LHCN-M2 (cell line): Measurements from ENCODE around the gene GAS1. TPM values are rescaled to one million over a fixed set of nuclear protein-coding genes. Genes with fewer than 3 reads are reported as not detected.

Source experiments
- DNase-seq: peaks from one replicate; pipeline ENCODE4 v3.0.0-alpha.2; 2012; ENCODE audit warnings: low read depth
- total RNA-seq: library from RNA; depleted of rRNA; stranded (reverse); fragments of >200 nt; gene quantifications from 2 replicates; pipeline ENCODE4 v1.2.3, GENCODE V29; 2014

Gene GAS1
- total RNA-seq, 1 experiment from 2014 or later = 159 TPM

DNA sequence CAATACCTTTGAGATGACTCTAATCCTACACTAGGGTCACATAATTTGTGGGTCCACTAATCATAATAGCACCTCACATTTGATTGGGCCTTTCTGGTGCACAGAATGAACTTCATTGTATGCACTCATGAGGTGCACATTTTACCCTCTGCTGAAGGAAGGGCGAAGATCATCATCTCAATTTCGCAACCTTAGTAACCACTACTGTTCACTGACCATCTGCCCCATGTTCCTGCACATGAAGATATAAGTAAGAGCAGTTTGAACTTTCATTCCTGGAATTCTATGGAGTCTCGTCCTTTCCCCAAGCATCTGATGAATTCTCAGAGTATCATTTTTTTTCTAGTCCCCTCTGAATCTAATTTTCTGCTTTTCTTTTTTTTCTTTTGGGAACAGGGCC lies 21.2 kb downstream of the GAS1 start:
- peak; percentile 36 for DNase-seq

DNA sequence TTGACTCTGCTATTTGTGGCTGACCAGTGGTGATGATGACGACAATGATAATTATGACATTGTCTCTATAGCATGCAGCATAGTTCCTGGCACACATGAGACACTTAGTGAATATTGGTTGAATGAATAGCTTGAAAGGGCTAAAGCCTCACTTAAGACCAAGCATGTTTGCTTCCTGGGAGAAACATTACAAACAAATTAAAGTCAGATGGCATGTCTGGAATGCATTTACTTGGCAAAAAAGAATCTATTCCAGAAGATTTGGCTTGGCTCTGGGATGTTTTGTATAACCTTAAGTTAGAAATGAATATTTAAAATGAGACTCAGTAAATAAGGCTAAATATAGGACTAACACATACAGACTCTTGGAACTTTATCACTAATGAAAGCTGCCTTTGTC lies 21.6 kb downstream of the GAS1 start:
- peak; percentile 26 for DNase-seq

DNA sequence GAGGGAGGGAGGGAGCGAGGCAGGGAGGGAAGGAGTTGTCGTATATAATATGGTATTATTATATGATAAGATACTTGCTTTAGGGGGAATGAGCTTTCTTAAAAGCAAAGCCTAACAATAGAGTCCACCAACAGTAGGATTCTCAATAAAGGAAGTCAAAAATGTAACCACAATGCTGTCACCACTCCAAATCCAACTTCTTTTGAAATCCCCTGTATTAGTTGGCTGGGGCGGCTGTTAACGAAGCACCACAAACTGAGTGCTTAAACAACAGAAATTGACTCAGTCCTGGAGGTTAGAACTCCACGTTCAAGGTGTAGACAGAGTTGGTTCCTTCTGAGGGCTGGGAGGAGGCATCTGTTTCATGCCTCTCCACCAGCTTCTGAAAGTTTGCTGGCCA lies 23.1 kb downstream of the GAS1 start:
- no peak for DNase-seq

DNA sequence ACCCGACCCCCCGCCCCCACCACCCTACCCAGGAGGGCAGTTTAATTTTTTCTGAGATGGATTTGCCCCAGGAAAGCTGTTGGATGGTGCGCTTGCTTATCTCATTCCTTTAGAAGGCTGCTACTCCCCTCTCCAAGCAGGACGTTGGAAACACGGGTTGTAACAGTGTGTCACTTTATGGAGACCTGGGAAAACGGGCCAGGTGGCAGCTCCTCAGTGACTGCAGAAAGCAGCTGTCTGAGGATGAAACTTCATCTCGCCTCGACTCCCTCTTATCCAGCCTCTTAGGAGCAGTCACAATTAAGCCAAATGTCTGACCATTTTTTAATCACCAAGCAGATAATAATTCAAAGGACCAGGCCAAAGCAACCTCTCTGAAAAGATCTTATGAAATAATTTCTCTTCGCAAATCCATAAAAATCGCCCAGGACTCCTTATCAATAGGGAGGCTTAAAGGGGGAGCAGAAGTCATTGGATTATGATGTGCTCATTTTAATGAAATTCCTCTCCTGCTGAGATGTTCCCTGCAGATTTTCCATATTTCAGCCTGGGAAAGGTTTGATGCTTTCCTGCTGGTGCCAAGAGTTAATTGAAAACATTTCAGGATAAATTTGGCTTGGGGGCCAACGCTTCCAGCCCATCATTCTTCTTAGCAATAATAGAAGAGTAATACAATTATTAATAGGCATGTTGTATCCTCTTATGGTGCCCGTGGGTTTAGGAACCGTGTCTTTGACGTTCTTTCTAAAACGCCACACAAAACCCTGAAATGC lies 26.0 kb downstream of the GAS1 start:
- no peak for DNase-seq

DNA sequence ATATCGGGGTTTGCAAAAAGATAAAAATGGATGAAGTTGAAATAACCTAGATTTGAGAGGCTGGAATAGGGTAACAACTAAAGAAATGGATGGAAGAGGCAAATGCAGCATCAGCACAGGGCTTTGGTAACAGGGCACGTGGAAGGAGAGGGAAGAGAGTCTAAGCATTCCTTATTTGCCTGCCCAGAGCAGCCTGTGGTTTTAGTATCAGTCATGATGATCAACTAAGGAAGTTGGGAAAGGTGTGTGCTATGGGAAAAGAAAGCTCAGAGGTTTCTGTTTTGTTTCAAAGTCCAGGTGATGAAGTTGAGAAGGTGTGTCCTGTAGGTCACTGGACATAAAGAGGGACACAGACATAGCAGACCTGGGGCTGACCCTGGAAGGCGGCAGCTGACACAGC lies 28.8 kb downstream of the GAS1 start:
- DNase-seq = no peak

DNA sequence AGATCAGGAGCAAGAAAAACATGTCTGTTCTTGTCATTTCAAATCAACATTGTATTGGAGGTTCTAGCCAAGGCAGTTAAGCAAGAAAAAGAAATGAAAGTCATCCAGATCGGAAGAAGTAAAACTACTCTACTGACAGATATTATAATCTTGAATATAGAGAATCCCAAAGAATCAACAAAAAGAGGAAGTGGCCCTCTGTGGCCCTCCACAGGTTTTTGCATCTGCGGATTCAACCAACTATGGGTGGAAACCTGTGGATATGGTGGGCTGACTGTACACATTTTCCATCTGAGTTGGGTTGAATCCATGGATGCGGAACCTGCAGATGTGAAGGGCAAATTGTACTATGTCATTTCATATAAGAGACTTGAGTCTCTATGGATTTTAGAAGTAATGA lies 35.1 kb downstream of the GAS1 start:
- no peak for DNase-seq

DNA sequence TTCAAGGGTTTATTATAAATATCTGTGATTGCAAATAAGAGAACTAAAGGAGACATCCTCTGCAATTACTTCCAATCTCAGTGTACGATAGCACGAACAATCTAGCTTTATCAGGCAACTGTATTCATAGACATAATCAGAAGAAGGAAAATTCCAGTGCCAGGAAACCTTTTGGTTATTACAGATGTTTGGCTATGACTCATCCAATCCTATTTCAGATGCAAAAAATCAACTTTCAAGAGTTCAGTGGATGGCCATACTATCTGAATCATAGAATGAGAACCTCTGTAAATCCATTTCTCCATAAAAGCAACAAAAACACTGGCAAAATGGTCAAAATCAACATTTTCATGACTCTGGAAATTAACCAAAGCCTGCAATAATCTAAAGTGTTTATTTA lies 37.9 kb downstream of the GAS1 start:
- DNase-seq = peak; percentile 47

DNA sequence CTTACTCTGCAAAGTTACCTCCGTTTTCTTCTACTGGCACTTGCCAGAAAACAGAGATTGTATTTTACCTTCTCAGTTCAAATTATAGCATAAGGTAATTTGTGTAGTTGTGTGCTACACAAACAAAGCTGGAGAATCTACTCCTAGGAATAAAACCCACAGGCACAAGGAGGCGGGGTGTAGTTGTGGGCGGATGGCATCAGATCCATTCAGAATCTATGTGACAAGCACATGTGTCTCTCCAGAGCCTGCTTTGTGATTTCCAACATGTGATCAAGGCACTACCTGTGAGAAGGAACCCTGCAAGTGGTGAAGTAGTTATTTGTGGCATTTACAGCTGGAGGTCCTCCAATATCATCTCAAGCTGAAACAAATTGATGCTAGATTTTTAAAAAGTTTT lies 39.0 kb downstream of the GAS1 start:
- no peak for DNase-seq

DNA sequence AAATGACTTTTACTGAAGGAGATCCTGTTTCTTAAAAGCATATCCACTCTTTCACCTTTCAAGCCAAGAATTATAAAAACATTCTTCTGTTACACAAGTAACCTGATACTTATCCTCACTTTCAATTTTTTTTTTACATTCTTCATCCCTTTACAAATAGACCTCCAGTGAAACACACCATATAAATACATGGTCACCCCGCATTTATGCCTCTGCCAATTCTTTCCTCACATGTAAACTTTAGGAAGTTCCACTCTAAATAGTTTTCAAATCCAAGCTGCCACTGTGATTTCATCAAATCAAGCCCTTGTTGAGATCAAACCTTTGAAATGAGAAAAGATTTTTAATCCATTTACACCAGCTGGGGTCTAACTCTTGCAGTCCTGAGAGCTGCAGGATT lies 40.0 kb downstream of the GAS1 start:
- DNase-seq = no peak

DNA sequence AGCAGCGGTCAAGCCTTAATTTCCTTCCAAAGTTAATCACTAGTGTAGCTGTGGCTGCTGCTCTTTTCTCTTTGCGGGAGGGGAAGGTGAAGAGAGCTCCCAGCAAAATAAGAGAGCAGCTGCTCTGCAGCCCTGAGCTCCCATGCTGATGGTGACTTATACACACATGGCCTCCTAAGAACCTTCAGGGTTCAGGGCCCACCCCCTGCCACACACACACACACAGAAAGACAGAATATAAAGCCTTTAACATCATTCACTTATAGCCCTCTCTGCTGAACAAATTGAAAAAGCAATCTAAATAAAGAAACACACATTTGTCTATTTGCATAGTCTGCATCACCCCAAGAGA lies 43.6 kb downstream of the GAS1 start:
- peak; percentile 12 for DNase-seq

DNA sequence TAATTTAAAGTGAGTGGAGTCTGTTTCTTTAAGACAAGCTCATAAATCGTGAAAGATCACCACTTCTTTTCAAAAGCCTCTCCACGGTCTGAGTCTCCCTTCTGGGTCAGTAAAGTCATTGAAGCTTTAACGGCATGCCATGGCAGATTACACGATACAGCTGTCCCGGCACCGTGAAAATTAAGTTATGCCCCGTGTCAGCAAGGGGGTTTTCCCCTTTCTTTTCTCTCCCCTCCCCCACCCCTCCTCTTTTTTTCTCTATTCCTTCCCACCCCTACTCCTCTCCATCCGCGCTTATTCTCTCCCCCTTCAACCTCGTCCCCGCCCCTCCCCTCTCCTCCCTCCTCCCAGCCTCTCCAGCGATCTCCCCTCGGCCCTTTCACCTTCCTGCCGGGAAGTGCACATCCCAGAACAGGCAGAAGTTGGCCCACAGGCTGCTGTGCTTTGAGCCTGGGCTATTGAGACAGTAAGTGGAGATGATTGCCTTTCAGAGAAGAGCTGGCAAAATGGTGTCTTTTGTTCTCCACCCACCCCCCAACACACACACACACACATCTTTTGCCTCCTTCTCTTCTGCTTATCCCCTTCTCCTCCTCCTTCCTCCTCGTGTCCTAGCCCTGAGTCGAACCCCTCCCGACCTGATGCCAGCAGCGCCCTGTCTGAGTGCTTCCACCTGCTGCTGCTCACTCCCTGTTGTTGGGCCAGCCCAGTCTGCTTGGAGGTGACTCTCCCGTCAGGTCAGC lies 44.1 kb downstream of the GAS1 start:
- DNase-seq = no peak

DNA sequence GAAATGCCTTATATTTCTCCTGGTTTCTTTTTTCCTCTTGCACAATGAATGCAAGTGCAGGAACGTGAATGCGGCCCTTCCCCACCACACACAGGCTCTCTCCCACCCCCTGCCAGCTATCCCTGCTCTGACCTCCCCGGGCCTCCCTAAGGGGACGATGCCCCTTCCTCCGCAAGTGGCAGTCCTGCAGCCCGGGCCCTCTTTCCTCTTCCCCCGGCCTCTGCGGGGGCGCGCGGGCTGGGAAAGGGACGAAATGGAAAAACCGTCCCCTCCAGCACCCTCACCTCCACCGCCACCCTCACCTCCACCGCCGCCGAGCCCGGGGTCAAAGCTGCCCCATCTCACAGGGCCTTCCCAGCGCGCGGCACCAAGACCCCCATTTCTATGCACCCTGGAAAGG lies 44.7 kb downstream of the GAS1 start:
- no peak for DNase-seq

DNA sequence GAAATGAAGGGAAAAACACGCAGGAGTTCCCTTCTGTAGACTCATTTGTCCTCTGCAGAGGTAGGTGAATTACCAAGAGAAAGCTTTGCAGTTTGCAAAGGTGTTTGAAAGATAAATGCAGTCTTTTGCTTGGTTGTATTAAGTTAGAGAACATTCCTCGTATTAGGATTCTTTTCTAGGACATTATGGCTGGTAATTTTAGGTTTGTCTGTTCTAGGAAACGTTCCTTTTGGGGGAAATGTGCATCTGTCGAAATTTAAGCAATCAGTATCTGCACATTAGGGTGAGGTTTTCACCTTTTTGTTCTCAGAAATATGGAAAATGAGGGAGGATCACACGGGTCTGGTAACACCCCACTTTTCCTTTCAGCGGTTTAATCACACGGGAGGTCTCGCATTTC lies 45.1 kb downstream of the GAS1 start:
- no peak for DNase-seq

DNA sequence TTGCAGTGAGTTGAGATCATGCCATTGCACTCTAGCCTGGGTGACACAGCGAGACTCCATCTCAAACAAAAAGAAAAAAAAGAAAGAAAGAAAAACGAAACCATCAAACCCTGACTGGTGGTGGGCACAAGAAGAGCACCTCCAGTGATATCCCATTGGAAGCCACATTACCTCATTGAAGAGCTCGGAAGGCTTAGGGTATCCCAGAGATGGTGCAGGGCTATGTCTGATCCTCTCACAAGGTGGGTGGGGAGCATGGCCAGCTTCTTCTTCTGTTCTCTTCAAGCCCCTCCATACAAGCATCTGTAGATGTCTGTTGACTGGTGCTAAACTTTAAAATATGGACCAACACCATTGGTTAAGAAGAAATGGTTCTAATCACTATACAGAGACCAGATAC lies 45.8 kb downstream of the GAS1 start:
- no peak for DNase-seq
